DOHH2 (cell line): ENCODE results near the gene HDDC3.

ENCODE experiments used
- EZH2phosphoT487 ChIP-seq: fragments of 200-600 bp; sonication (generic); IDR thresholded peaks from 2 replicates; pipeline ENCODE4 v1.6.1; 2017; ENCODE audit warnings: borderline replicate concordance, mild to moderate bottlenecking, antibody characterized with exemption, low read length, moderate library complexity, mixed read lengths
- TF ChIP-seq, protein P1 (sequence below): fragments of 200-600 bp; sonication (generic); IDR thresholded peaks from one replicate; pipeline ENCODE4 v1.5.1; 2014; ENCODE audit warnings: antibody characterized with exemption, mild to moderate bottlenecking, low read depth, low read length; ENCODE audit not compliant: poor library complexity, severe bottlenecking

DNA sequence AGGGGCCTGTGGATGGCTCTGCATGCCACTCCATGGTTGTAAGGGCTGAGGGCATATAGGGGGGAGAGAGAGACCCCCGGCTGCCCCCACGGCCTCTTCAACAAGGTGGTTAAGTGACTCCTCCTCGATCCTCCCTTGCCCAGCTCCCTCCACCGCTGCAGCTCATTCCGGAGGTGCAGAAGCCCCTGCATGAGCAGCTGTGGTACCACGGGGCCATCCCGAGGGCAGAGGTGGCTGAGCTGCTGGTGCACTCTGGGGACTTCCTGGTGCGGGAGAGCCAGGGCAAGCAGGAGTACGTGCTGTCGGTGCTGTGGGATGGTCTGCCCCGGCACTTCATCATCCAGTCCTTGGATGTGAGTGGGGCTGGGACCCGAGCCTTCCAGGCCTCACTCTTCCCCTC is 41.5 kb downstream of the HDDC3 start:
- TF ChIP-seq, protein P1, sequence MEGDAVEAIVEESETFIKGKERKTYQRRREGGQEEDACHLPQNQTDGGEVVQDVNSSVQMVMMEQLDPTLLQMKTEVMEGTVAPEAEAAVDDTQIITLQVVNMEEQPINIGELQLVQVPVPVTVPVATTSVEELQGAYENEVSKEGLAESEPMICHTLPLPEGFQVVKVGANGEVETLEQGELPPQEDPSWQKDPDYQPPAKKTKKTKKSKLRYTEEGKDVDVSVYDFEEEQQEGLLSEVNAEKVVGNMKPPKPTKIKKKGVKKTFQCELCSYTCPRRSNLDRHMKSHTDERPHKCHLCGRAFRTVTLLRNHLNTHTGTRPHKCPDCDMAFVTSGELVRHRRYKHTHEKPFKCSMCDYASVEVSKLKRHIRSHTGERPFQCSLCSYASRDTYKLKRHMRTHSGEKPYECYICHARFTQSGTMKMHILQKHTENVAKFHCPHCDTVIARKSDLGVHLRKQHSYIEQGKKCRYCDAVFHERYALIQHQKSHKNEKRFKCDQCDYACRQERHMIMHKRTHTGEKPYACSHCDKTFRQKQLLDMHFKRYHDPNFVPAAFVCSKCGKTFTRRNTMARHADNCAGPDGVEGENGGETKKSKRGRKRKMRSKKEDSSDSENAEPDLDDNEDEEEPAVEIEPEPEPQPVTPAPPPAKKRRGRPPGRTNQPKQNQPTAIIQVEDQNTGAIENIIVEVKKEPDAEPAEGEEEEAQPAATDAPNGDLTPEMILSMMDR = no peak
- no peak for TF ChIP-seq EZH2phosphoT487
